Left lung (tissue), 10 donors: Measurements from ENCODE around the gene CHD1. TPM values are rescaled to one million over a fixed set of nuclear protein-coding genes. Genes with fewer than 3 reads are reported as not detected.

ENCODE experiments used
- ATAC-seq: fragments of 200-7000 bp; cut with Tn5 transposase; one replicate; pipeline ENCODE4 v1.9.1; 2020; ENCODE audit warnings: moderate library complexity
- DNase-seq, 4 donors: peaks; one replicate each; pipeline ENCODE4 v3.0.0-alpha.2; 2013 to 2020
- H3K27ac ChIP-seq, 2 donors: fragments of 200-600 bp; sonication (generic) in 1 of 2; one replicate each; pipeline versions ENCODE4 v1.5.0 to v1.8.0; 2020 to 2021
- H3K27me3 ChIP-seq, 2 donors: fragments of 200-600 bp; sonication (generic) in 1 of 2; one replicate each; pipeline versions ENCODE4 v1.5.0 to v1.8.0; 2020 to 2021
- H3K36me3 ChIP-seq, 2 donors: fragments of 200-600 bp; sonication (generic) in 1 of 2; one replicate each; pipeline versions ENCODE4 v1.5.0 to v1.8.0; 2020 to 2021
- H3K4me1 ChIP-seq, 2 donors: fragments of 200-600 bp; one replicate each; pipeline ENCODE4 v1.8.0; 2021
- H3K4me3 ChIP-seq, 2 donors: fragments of 200-600 bp; sonication (generic) in 1 of 2; one replicate each; pipeline versions ENCODE4 v1.5.0 to v1.8.0; 2020 to 2021; ENCODE audit warnings: mild to moderate bottlenecking in 1 of 2
- H3K9me3 ChIP-seq, 2 donors: fragments of 200-600 bp; sonication (generic) in 1 of 2; one replicate each; pipeline versions ENCODE4 v1.5.0 to v1.8.0; 2020 to 2021
- CTCF ChIP-seq, 2 donors: fragments of 200-600 bp; sonication (generic) in 1 of 2; IDR thresholded peaks; one replicate each; pipeline versions ENCODE4 v1.5.0 to v1.8.0; 2021; ENCODE audit warnings: antibody characterized with exemption in 2 of 2
- intact Hi-C, 2 donors: fragments of 100-400 bp; cut with DNase I; formaldehyde crosslinking; loops; one replicate each; pipeline versions ENCODE4 v1.11.2 to v1.14.2; 2022
- polyA plus RNA-seq, 6 donors: library from polyadenylated mRNA; unstranded; fragments of 120-200 nt; gene quantifications; one replicate each; pipeline ENCODE4 v1.2.1, GENCODE V29; 2013; ENCODE audit not compliant: insufficient read length in 6 of 6
- total RNA-seq, 2 donors: library from RNA; stranded (reverse); fragmentation: NEBNext Ultra II Directional; extraction: Animal tissue kit (Norgen Biotek cat#: 25700); gene quantifications; one replicate each; pipeline ENCODE4 v1.2.1, GENCODE V29; 2021
- donor health status: DM: no; HTN: yes; CAD: no.
- donor health status: DM: no; HTN: no; CAD: no.

The CHD1 gene
- total and polyA plus RNA-seq, 8 donors: 26.0 to 76.8 (median 64.0) TPM

GRCh38 chr5:98936948-98937715, 8.3 kb upstream of the CHD1 start:
- no peak for ATAC-seq
- intact Hi-C loops: no loop called here
- no peak for DNase-seq
- Histone ChIP-seq H3K36me3 (no peaks in the 10 kb centered on the region), H3K4me3 (no peak overlapping the region), H3K9me3 (no peaks in the 10 kb centered on the region), H3K27ac (no peak overlapping the region), H3K27me3 (no peaks in the 10 kb centered on the region), H3K4me1 (peaks cover 6 to 71% of the 10 kb centered on the region in 2 donors)
- TF ChIP-seq CTCF (IDR thresholded peaks at IDR 0.05): no peak

GRCh38 chr5:98935206-98935605, 6.4 kb upstream of the CHD1 start:
- intact Hi-C loops: no loop called here
- Histone ChIP-seq H3K4me3 (no peak overlapping the region), H3K9me3 (no peaks in the 10 kb centered on the region), H3K36me3 (no peaks in the 10 kb centered on the region), H3K27me3 (no peaks in the 10 kb centered on the region), H3K4me1 (peaks cover 11 to 72% of the 10 kb centered on the region in 2 donors), H3K27ac (peak overlapping the region in 1 of 2 donors; percentile 86)
- no peak for DNase-seq
- no peak for TF ChIP-seq CTCF (IDR thresholded peaks at IDR 0.05)
- ATAC-seq: no peak

- Histone ChIP-seq H3K27me3 (no peaks in the 10 kb centered on the region), H3K4me3 (no peak overlapping the region), H3K27ac (peak overlapping the region in 1 of 2 donors; percentile 86), H3K36me3 (no peaks in the 10 kb centered on the region), H3K9me3 (no peaks in the 10 kb centered on the region), H3K4me1 (peaks cover 16 to 68% of the 10 kb centered on the region in 2 donors)
- no peak for TF ChIP-seq CTCF (IDR thresholded peaks at IDR 0.05)
- intact Hi-C loops: no loop called here
- no peak for DNase-seq
- no peak for ATAC-seq
Measured at GRCh38 chr5:98934546-98934945, 5.7 kb upstream of the CHD1 start.

- intact Hi-C loops: no loop called here
- Histone ChIP-seq H3K36me3 (no peaks in the 10 kb centered on the region), H3K4me1 (peaks cover 16 to 60% of the 10 kb centered on the region in 2 donors), H3K27me3 (no peaks in the 10 kb centered on the region), H3K27ac (peak overlapping the region; percentile 13 to 86), H3K4me3 (no peak overlapping the region), H3K9me3 (no peaks in the 10 kb centered on the region)
- ATAC-seq (no peak), DNase-seq (no peak)
- no peak for TF ChIP-seq CTCF (IDR thresholded peaks at IDR 0.05)
Measured at GRCh38 chr5:98933445-98934072, 4.8 kb upstream of the CHD1 start.

GRCh38 chr5:98930972-98931762, 2.4 kb upstream of the CHD1 start:
- no peak overlapping the region for H3K4me3 ChIP-seq
- DNase-seq (no peak), ATAC-seq (no peak)
- H3K27ac ChIP-seq: peak overlapping the region in 1 of 2 donors; percentile 100
- TF ChIP-seq CTCF (IDR thresholded peaks at IDR 0.05): no peak
- peaks cover 24 to 67% of the 10 kb centered on the region in 2 donors for H3K4me1 ChIP-seq
- H3K9me3 ChIP-seq: no peaks in the 10 kb centered on the region
- no peaks in the 10 kb centered on the region for H3K36me3 ChIP-seq
- H3K27me3 ChIP-seq: no peaks in the 10 kb centered on the region
- intact Hi-C loops: no loop called here
